Prostate gland (tissue), 2 donors: ENCODE data around the gene POPDC3.

Source experiments
- CTCF ChIP-seq, 4 experiments: fragments of 200-600 bp in 2 of 4; fragments of 450-650 bp in 2 of 4; sonication (generic) in 2 of 4; IDR thresholded peaks; 1 replicate in 3 of 4; 2 replicates in 1 of 4; pipeline ENCODE4 v1.5.1; 2016 to 2019; ENCODE audit warnings: antibody characterized with exemption in 4 of 4, mild to moderate bottlenecking in 2 of 4, moderate library complexity in 2 of 4
- POLR2A ChIP-seq: fragments of 450-650 bp; IDR thresholded peaks from one replicate; pipeline ENCODE4 v1.6.1; 2016; ENCODE audit warnings: antibody characterized with exemption, mild to moderate bottlenecking
- POLR2AphosphoS5 ChIP-seq: sonication (generic); formaldehyde crosslinking; IDR thresholded peaks from one replicate; pipeline ENCODE4 v1.6.1; 2017; ENCODE audit warnings: antibody characterized with exemption

GRCh38 chr6:105179244-105180065 lies at the start of gene POPDC3:
- no peak for TF ChIP-seq CTCF (IDR thresholded peaks at IDR 0.05)
- no peak for TF ChIP-seq POLR2A
- TF ChIP-seq POLR2AphosphoS5: no peak
